ENCODE data around the gene CRACDL.
"Not testable (repeated sequence)": the region's sequence is repeated elsewhere in the genome, so short reads cannot be mapped to it uniquely, and the experiment has no call there.

CRACDL gene

DNA sequence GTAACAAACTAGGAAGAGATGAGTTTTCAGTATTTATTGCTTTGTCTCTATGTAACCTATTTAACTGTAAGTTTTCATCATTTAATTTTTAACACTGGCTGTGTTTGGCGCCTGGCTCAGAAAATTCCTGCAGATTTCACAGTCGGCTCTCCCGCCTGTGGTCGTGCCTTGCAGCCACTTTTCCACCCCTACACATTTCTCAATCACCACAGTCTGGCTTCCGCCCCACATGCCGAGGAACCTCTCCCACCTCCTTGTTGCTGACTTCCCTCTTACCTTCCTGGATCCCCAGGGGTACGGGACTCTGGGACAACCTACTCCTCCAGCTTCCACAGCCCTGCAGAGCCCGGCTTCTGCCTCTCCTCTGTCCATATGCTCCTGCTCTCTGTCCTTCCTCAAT lies 163.5 kb downstream of the CRACDL start:
- DNase-seq (ENCODE audit: low read depth): no peak

DNA sequence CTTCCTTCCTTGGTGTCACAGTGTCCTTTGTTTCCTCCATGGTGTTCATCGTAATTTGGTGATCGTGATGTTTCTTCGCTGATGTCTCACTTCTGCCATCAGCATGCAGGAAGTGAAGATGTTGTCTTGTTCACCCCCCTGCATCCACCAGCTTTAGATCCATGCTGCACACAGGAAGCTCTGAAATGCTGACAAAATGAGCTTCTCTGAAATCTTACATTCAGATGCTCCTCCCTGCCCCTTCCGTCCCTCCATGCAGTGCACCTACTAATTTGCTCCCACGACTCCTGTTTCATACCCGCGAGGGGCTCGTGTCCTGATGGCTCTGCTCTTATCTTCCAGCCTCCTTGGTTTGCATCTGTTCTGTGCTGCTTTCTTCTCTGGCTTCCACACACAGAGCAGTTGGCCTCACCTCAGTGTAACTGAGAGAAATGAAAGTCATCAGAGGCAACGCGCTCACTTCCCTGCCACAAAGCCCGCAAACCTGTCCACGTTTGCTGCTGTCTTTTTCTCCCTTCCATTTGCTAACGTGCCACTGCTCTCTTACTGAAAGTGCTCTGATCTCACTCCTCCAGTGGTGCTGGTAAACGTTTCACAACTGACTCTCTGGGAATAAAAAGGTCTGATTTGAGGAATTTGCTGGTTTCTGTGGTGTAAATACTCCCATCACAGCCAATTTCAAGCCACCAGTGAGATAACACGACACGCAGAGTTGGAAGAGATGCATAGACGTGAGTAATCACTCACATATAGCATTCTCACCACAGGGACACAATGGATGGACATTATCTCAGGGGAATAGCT lies 164.1 kb downstream of the CRACDL start:
- DNase-seq (ENCODE audit: low read depth): no peak

DNA sequence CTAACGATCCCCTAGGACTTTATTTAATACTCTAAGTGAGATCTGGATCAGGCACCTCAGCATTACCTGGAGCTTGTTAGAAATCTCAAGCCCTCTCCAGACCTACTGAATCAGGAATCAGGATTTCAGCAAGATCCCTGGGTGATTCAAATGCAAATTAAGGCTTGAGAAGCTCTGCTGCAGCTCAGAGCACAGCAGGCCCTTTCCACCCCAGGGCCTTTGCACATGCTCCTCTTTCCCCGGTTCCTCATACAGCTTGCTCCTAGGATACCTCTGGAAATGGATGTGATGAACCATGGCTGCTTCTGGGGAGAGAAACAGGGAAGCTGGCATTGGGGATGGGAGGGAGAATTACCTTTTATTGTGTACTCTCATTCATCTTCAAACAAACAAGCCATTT lies 164.8 kb downstream of the CRACDL start:
- DNase-seq (ENCODE audit: low read depth): no peak

DNA sequence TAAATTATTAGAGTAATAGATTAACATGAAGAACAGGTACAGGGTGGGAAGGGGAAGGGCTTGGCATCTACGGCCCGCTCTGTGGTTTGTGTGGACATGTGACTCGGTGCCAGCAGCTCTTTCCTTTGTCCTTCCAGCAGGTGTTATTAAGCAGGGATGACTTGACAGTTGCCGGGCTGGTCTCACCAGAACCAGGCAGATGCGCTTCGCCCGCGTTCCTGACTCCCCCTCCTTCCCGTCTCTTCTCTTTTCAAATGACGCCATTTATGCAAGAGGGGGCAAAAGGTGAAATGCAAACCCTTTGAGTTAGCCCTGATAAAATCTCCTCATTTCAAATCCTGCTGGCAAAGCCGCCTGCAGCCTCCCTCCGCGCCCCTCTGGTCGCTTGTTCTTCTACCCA lies 166.2 kb downstream of the CRACDL start:
- DNase-seq (ENCODE audit: low read depth): no peak

DNA sequence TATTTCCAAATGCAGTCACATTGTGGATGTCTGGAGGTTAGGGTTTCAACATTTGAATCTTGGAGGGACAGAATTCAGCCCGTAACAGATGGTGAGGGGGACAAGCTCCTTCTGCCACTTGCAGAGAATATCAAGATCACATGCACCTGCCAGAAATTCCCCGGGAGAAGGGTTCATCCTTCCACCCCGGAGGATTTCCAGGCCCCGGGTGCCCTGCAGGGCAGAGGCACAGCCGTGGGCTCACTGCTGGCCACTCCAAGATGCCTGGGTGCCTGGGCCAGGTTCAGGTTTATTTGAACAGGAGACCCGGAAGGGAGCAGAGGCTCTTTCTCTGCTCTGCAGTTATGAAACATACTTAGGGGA lies 166.9 kb downstream of the CRACDL start:
- no peak for DNase-seq (ENCODE audit: low read depth)

DNA sequence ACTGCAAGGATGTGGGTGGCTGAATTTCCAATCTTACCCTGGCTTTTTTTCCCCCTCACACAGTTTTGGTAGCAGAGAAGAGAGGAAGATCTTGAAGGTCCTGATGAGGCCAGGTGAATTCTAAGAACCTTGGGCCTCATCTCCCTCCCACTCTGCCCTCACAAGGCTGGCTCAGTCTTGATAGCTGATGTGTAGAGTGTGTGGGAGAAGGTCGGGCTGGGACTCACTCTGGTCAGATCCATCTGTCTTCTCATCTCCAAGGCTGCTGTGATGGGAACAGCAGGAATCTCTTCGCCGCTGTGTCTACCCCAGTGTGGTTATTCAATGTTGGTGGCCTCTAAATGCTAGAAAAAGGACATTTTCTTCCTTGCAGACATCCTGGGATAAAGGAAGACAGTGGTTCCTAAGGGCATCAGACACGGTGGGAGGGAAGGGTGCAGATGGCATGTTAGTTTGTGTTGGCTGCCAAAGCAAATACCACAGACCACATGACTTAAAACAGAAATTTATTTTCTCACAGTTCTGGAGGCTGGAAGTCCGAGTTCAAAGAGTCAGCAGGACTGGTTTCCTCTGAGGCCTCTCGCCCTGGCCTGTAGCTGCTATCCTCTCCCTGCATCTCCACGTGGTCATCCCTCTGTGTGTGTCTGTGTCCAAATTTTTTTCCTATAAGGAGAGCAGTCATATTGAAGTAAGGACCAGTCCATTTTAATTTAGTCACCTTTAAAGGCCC lies 167.5 kb downstream of the CRACDL start:
- no peak for DNase-seq (ENCODE audit: low read depth)

DNA sequence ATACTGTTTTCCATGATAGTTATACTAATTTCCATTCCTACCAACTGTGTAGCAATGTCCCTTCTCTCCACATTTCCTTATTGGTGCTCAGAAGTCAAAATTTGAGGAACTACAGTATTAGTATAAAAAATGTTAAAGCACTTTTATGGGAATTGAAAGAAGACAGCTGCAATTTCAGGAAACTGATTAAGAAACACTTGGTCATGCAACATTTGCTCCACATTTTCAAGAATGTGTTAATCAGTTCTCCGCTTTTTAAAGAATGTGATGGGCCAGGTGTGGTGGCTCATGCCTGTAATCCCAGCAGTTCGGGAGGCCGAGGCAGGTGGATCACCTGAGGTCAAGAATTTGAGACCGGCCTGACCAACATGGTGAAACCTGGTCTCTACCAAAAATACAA lies 171.5 kb downstream of the CRACDL start:
- no peak for DNase-seq (ENCODE audit: low read depth)

DNA sequence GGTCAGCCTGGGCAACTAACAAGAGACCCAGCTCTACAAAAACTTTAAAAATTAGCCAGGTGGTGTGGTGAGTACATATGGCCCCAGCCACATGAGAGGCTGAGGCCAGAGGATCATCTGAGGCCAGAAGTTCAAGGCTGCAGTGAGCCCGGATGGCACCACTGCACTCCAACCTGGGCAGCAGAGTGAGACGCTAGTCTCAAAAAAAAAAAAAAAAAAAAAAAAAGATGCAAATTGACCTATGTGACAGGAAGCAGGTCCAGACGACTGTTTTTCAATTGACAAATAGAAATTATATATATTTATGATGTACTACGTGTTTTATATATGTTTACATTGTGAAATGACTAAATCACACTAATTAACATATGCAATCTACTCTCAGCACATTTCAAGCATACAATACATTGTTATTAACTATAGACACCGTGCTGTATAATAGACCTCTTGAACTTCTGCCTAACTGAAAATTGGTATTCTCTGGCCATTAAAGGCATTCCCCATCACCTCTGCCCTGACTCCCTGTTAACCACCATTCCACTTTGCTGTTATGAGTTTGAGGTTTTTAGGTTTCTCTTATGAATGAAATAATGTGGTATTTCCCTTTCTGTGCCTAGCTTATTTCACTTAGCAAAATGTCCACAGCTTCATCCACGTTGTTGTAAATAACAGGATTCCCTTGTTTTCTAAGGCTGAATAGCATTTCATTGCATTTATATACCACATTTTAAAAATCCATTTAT lies 172.6 kb downstream of the CRACDL start:
- DNase-seq (ENCODE audit: low read depth): no peak

DNA sequence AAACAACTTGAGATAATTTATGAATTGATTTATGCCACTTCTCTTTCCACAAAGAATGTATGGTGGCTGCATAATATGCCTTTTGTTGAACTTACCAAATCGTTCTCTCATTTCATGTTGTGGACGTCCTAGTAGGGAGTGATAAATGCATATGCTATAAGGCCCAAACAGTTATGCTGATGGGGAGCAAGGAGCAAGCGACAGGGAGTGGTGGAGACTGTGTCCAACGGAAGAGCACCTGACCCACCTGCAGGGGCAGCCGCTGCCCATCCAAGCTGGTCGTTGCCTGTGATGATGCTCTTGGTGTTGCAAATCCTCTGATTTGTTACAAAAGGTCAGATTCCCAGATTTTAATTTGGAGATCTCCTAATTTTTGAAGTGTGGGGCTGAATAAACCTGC lies 174.1 kb downstream of the CRACDL start:
- DNase-seq (ENCODE audit: low read depth): no peak

DNA sequence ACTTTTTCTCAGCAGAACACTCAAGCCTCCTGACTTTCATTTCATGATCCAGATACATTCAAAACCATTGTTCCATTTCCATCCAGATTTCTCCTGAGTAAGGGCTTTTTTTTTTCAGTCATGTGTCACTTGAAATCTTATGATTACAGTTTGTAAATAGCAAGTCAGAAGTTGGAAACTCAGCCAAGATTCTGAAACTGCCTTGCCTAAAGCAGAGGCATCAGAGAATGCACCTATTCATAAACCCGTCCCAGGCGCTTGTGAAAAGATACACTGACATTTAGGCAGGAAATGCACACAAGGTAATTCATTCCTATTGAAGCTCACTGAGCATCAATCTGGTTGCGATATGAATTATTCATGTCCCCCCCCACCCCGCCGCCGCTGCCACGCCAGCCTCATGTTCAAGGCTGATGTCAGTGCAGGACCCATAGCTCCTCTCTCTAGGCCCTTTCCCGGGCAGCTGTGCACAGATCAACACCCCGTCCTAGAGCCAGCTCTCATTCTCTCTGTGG lies 174.7 kb downstream of the CRACDL start:
- no peak for DNase-seq (ENCODE audit: low read depth)

DNA sequence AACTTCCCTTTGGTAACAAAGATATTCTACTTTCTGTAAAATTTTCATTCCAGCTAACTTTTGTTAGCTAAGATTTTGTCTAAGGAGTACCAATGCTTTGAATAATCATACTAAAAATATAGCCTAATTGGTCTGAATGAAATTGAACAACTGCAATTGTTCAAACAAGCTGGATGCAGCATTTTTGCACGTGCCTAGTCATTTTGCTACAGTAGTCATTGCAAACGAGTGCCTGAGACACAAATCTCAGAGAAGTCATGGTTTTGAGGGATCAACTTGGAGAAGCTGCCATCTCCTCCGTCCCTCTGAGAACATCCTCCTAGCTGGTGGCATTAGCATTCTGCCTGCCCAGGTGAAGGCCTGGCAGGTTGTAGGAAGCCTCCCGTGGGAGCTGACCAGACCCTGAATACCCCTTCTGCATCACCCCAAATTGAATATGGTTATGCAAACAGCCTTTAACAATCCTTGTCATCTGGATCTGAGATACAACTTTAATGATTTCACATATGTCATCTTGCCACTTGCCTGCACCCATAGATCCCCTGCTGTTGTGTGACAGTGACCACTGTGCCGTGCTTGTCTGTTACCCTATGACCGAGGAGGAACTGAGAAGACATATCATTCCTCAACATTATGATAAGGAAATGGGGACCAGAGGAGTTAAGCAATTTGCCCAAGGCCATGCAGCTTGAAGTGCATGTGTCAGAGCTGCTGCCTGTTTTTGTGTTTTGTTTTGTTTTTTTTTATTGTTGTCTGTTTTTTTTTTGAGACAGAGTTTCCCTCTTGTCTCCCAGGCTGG lies 176.0 kb downstream of the CRACDL start:
- no peak for DNase-seq (ENCODE audit: low read depth)

DNA sequence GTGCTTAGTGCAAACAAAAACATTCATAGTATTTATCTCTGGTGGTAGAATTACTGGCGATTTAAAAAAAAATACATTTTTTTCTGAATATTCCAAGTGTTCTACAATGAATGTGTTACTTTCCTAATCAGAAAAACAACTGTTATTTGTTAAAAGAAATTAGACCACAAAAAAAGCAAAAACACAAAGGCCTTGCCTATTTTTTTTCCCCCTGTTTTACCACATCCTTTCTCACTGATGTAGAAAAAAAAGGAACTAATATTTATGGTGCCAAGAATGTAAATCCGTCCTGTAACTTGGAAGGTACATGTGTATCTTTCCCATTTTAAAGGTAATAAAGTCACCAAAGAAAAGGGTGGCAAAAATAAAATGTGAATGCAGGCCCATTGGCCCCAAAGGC lies 176.7 kb downstream of the CRACDL start:
- DNase-seq (ENCODE audit: low read depth): no peak

DNA sequence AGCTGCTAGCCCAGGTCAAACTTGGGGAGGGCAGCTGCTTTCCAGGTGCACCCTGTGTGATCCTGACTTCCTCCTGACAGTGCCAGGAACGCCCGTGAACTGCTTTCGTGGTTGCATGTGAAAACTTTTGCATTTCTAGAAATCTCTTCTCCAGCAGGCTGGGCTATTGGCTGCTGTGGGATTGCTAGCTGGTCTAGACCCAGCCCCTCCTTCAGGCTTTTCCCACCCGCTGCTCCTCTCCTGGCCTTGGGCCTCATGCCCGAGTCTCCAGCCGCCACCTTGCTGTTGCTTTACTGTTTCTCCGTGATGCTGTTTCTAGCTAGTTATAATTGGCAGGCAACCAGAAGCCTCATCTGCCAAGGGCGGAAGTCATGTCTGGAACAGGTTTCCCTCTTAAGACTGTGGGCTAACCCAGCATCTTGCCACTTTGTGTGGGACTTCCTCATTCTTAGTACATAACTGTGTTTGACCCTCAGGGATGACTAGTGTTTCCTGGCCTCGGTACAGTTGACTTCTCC lies 178.1 kb downstream of the CRACDL start:
- DNase-seq (ENCODE audit: low read depth): peak; percentile 48

DNA sequence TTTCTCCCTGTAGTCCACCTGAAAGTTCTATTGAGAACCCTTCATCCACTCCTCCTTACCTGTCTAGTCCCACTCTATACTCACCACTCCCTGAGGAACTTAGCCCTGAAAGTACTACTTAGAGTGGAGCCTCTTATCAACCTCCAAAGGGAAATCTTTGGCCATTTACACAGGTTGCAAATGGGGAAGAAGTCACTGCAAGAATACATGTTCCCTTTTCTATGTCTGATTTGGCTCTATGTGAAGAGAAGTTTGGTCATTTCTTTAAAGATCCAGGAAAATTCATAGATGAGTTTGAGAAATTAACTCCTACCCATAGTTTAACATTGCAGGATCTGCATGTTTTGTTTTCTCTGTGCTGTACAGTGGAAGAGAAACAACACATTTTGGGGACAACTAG lies 182.2 kb downstream of the CRACDL start:
- DNase-seq (ENCODE audit: low read depth): no peak

DNA sequence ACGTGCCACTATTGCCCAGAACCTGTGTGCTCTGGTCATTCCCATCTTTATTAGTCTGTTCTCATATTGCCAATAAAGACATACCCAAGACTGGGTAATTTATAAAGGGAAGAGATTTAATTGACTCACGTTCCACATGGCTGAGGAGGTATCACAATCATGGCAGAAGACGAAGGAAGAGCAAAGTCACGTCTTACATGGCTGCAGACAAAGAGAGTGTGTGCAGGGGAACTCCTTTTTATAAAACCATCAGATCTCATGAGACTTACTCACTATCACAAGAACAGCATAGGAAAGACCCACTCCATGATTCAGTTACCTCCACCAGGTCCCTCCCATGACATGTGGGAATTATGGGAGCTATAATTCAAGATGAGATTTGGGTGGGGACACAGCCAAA lies 183.3 kb downstream of the CRACDL start:
- DNase-seq (ENCODE audit: low read depth): not testable (repeated sequence)

DNA sequence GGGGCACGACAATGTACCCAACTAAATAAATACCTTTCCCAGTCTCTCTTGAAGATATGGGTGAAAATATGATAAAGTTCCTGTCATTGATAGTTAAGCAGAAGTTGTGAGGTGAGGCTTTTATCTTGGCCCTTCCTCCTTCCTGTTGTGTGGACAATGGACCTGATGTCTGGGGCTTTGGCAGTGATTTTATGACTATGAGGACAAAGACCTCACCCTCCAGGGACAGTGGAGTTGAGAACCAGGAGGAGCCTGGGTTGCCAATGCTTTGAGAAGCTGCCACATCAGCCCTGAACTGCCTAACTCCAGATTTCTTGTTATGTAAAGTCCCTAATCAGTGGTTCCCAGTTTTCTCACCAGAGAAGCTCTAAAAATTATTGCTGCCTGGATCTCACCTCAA lies 184.3 kb downstream of the CRACDL start:
- DNase-seq (ENCODE audit: low read depth): no peak

DNA sequence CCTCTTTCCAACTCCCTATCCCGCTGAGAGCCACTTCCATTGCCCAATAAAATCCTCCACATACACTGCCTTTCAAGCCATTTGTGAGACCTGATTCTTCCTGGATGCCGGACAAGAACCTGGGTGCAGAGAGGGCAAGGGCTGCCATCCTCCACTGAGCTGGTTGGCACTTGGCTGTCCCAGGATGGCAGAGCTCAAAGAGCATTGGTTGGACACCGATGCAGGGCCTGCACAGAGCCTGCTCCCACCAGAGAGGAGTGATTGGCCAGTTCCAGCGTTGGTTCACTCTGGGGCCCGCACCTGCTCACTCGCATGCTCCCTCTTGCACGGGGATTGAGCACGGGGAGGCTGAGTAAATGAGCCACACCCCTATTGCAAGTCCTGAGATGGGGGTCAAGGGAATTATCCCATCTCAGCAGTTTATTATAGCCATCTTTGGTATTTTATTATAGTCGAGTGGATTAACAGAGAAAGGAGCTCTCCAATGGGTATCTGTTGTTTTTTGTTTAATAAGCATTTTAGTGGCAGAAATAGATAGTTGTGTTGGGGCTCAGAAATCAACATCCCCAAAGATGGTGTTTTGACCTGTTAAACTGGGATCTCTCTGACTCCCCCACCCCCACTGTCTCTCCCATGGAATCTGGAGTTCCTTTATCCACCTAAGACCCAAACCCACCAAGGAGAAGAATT lies 185.3 kb downstream of the CRACDL start:
- no peak for DNase-seq (ENCODE audit: low read depth)

DNA sequence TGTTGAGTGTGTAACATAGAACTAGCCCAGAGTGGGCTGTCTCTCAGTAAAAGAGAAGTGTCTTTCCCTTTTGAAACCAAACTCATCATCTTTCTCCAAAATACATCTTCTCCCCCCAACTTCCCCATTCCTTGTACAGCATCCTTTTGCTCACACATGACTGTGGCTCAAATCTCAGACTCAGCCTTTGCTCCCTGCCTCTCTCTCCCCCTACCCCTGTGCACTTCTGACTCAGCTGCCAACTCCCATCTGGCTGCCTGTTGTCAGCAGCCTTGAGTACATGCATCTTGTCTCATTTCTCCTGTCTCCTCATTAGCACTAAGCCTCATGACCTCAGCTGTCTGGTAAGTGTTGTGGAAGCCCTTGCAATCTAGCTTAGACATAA lies 187.0 kb downstream of the CRACDL start:
- DNase-seq (ENCODE audit: low read depth): no peak

DNA sequence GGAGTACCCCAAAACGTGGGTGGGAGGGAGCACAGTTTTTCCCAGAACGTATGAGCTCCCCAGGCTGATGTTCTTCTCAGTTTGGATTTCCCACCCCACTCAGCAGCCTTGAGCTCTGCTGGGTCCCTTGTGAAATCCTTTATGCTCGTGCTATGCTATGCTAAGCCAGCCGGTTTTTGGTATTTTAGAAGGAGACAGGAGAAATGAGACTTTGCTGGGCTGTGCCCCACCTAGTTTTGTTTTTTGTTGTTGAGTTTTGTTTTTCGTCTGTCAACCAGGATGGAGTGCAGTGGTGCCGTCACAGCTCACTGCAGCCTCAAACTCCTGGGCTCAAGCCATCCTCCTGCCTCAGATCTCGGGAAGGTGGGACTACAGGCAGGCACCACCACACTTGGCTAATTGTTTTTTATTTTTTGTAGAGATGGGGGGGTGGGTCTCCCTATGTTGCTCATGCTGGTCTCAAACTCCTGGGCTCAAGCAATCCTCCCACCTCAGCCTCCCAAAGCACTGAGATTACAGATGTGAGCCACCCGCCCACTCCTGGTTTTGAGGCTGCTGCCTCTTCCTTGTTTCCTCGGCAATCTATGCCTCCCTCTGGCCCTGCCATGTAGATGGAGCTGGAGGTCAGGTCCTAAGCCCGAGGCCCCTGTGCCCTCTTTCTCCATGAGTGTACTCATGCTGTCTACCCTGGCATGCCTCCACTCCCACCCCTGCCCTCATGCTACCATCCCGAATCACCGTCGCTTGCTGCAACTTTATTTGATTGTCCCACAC lies 187.5 kb downstream of the CRACDL start:
- DNase-seq (ENCODE audit: low read depth): no peak

DNA sequence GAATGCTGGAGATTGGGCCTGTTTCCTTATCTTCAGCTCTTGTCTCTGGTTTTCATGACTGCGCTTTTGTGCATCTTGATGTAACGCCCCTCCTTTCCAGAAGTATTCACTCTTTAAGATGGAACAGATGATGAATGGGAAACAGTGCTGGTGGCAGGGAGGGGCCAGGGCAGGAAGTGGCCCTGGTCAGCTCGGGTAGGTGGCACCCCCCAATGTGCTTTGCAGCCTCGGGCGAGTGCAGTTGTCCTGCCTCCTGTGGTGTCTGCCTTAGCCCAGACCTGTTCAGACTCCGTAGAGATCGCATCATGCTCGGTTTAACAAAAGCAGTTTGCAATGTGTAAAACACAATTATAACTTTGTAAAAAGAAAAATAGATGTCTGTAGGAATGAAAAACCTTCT lies 188.1 kb downstream of the CRACDL start:
- no peak for DNase-seq (ENCODE audit: low read depth)

All from CMK (cell line).